GM18861 (cell line): Measurements from ENCODE around the gene TLE5.
A peak's percentile ranks its signal among the peaks of the same experiment; 100 is the strongest.
"Not testable (repeated sequence)": the region's sequence is repeated elsewhere in the genome, so short reads cannot be mapped to it uniquely, and the experiment has no call there.

Experiments
- ATAC-seq: cut with Tn5 transposase; IDR thresholded peaks from one replicate; pipeline ENCODE4 v1.9.1; 2021; ENCODE audit not compliant: unreplicated experiment

TLE5 gene

DNA sequence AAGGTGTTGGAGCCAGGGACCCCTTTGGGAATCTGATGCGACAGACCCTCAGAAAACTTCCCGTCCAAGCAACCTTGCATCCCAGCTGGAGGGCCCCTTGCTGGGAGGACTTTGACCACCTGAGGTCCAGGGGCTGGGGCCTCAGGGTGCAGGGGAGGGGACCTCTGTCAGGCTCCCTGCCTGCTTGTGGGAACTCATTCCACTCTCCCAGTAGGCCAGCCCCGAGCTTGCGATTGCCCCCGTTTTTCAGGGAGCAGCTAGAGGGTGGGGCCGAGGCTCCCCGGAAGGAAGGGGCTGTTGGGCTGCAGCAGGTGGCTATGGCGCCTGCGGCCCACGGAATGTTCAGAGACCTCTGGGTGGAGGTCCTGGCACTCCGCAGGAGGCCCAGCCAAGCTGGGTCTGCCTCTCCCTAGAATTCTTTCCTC, 34.6 kb upstream of the TLE5 start:
- ATAC-seq: no peak

DNA sequence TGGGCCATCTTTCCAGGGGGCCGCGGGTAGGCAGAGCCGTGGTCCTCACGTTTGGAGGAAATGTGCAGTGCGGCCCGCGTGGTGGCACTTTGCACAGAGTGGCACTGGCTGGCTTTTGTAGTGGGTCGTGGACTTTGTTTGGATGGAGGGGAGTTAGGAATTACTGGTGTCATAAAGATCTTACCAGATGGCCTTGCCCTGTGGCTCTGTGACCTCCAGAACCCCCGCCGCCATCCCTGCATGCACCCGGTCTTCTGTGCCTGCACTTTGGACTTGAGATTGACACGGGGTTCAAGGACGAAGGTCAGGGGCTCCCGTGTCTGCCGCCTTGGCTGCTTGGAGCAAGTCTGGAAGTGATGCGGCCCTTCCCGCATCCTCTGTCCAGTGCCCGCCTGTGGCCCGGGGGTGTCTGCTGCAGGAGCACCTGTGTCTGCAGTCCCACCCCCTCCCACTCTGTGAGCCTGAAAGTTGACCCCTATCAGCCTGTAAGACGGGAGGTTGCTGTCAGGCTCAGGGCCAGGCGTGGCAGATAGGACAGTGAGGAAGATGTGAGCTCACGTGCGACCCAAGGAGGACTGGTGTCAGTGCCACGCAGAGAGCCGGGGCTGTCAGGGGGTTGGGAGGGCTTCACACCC, 34.1 kb upstream of the TLE5 start:
- ATAC-seq: no peak

DNA sequence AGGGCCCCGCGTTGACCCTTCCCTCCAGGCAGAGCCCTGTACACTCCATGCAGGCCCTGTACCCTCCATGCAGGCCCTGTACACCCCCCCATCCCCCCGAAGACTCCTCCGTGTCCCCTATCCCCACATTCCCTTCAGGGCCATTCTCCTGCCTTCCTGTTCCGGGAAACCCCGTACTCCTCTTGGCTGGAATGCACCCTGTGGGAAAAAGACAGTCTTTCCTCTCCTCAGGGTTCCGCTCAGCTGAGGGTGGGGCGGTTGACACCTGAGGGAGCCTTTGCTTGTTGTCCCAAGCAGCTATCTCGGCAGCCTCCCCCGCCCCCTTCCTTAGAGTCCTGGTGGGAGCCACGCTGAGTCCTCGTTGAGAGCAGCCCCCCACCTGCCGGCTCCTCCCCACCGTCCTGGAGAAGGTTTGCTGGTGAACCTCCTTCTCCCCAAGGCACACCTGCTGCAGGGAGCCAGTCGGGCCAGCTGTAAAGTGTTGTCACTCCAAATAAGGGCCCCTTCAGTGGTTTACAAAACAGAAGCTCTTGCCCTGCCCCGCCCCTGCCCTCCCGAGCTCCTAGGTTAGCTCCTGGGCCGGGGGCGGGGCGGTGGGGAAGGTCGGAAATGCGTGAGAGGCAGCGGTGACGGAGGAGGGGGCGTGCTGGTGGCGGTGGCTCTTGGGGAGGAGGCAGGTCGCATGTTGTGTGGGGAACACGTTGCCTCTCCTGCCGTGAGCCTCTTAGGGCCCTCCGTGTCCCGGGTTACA, 33.3 kb upstream of the TLE5 start:
- no peak for ATAC-seq

DNA sequence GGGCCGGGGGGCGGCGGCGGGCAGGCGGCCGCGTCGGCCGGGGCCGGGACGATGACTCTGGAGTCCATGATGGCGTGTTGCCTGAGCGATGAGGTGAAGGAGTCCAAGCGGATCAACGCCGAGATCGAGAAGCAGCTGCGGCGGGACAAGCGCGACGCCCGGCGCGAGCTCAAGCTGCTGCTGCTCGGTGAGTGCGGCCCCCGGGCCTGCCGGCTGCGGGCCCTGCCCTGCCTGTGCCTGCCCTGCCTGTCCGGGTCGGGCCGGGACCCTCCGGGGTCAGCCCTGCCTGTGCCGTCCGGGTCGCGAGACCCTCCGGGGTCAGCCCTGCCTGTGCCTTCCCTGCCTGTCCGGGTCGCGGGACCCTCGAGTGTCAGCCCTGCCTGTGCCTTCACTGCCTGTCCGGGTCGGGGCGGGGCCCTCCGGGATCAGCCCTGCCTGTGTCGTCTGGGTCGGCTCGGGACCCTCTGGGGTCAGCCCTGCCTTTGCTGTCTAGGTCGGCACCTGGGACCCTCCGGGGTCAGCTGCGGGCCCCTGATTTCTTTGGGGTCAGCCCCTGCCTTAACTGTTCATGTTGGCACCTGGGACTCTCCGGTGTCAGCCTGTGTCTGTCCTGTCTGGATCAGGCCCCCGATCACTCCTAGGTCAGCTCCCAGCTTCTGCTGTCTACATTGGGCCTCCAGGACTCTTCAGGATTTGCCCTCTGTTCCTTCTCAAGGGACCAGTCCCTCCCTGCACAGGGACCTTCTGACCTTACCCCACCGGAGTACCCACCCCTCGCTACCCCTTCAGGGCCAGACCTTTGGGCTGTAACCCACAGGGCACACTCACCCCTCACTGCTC, 32.5 kb upstream of the TLE5 start:
- no peak for ATAC-seq

DNA sequence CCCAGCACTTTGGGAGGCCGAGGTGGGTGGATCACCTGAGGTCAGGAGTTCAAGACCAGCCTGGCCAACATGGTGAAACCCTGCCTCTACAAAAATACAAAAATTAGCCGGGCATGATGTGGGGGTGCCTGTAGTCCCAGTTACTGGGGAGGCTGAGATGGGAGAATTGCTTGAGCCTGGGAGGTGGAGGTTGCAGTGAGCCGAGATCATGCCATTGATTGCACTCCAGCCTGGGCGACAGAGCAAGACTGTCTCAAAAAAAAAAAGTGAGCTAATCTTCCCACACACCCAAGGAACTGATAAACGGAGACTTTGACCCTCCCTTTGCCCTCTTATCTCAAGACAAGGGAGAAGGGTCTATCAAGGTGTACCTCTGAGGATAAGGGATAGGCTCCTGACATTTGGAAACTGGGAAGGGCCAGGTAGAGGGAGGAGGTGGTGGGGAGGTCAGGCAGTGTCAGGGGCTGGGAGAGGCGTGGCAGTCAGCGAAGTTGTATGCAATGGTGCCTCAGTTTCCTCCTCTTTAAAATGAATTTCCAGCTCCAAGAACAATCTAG, 27.1 kb upstream of the TLE5 start:
- ATAC-seq: not testable (repeated sequence)

DNA sequence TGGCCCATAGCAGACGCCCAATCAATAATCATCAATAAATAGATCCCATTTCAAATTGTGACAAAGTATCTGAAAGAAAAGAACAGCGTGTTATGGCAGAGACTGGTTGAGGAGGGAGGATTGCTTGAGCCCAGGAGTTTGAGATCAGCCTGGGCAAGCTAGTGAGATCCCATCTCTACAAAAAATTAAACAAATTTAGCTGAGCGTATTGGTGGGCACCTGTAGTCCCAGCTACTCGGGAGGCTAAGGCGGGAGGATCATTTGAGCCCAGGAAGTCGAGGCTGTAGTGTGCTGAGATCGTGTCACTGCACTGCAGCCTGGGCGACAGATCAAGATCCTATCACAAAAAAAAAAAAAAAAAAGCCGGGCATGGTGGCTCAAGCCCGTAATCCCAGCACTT, 25.5 kb upstream of the TLE5 start:
- ATAC-seq: no peak

DNA sequence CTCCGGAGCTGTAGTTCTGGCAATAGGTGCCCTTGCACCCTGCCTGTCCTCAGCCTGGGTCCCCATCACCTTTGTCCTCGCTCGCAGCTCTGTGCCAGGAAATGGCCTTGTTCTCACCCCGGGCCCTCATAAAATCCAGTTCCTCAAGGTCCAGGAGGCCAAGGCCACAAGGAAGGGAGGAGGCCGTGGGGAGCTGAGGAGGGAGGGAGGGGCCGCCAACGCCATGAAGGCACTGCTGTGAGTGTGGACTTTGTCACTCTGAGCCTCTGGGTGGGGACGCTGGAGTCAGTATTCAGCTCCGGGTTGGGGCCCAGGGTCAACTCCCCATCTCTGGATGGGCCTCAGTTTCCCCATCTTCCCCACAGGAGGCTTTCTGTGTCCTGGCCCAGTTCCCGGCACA, 22.6 kb upstream of the TLE5 start:
- no peak for ATAC-seq

DNA sequence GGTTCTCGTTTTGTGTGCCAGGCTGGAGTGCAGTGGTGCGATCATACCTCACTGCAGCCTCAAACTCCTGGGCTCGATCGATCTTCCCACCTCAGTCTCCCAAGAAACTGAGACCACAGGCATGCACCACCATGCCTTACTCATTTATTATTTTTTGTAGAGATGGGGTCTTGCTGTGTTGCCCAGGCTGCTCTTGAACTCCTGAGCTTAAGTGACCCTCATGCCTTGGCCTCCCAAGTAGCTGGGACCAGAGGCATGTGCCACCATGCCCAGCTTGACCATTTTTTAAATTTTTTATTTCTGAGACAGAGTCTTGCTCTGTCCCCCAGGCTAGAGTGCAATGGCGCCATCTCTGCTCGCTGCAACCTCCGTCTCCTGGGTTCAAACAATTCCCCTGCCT, 21.7 kb upstream of the TLE5 start:
- ATAC-seq: no peak

DNA sequence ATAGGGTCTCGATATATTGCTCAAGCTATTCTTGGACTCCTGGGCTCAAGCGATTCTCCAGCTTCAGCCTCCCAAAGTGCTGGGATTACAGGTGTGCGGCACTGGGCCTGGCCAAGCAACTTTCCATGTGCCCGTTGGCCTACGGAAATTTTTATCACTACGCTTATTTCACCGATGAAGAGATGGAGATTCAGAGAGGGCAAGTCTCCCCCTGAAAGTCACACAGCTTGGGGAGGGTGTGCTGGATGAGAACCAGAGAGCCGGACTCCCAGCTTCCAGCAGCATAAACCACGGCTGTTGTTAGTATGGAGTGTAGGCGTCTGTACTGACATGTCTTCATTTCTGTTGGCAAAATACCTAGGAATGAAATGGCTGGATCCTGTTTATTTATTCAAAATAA, 20.0 kb upstream of the TLE5 start:
- ATAC-seq: no peak

DNA sequence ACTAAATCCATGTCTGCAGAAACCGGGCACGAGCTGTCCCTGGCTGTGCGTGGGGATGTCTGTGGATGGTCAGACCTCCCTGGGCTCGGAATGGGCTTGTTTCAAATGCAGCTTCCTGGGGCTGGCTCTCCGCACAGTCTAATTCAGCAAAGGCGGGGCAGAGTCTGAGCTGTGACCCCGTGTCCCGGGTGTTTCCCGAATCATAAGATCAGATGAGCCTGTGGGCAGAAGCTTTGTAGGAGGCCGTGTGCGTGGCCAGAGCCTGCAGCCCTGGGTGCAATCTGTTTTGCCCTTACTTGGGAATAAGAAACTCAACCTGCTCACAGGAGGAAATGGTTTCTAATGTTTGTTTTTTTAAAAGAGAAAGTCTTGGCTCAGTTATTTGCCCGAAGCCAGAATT, 18.0 kb upstream of the TLE5 start:
- no peak for ATAC-seq

DNA sequence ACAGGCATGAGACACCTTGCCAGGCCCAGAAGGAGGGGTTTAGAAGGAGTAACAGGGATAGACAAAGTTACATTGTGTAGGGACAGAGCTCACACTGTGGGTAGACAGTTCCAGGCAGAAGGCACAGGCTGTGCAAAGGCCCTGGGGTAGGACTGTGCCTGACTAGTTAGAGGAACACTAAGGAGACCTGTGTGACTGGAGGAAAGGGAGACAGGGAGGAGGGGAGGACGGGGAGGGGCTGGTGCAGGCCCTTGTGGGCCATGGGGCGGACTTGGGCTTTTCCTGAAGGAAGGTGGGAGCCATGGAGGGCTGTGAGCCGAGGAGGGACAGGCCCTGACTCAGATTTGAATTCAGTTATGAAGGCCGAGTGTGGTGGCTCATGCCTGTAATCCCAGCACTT, 17.3 kb upstream of the TLE5 start:
- no peak for ATAC-seq

DNA sequence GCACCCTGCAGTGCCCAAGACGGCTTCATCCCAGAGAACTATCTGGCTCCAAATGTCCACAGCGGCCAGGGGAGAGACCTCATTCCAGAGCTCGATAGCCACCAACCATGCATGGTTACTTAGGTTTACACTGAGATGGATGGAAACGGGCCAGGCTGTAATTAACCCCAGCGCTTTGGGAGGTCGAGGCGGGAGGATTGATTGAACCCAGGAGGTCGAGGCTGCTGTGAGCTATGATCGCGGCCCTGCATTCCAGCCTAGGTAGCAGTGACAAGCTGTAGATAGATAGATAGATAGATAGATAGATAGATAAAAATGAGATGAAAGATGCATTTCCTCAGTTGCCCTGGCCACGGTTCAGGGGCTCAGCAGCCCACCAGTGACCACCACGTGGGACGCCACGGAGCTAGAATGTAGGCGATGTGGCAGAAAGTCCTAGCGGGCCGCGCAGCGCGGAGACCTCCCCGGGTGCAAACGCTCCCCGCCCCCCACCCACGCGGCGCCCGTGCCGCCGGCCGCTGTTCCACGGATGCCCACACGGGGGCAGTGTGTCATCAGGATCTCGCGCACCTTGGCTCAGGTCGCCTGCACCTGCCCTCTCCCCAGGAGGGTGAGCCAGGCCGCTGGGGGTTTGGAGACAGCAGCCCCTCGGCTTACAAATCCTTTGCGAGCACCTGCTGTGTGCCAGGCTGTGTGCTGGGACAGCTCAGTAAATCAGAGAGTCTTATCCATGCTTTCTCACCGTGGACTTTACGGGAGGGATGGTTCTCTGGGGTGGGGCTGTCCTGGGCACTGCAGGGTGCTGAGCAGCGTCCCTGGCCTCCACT, 13.5 kb upstream of the TLE5 start:
- no peak for ATAC-seq

DNA sequence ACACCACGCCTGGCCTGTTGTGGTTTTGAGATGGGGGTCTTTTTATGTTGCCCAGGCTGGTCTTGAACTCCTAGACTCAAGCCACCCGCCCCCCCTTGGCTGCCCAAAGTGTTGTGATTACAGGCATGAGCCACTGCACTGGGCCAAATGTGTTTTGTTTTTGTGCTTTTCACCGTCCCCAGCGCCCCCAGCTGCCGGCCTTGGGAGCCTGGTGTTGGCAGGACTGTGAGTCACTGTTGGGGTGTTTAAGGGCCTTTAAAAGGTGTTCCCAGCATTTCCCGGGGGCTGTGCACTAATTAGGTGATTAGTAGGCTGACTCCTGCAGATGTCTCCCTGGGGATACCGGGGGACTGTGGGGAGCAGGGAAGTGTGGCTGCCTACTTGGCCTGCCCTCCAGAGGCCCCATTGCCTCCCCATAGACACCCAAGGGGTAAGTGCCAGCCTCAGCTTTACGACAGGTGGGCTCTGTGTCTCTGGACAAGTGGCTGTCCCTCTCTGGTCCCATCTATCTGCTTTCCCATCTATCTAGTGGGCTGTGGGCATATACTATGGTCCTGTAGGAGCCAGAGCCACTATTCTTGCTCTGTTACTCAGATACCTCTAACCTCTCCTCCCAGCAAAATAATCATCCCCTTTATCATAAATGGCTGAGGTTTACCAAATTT, 11.8 kb upstream of the TLE5 start:
- no peak for ATAC-seq

DNA sequence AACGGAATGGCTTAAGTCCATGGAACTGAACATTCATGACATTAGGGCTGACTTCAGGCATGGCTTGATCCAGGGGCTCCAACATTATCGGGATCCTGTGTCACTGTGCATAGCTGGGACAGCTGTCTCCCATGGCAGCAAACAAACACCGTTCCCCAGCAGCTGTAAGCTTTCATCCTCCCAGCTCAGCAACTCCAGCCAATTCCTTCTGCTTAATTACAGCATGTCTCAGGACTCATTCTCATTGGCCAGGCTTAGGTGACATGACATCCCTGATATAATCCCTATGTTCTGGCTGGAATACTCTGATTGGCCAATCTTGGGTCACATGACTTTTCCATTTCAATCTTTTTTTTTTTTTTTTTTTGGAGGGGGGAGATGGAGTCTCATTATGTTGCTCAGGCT, 10.9 kb upstream of the TLE5 start:
- ATAC-seq: no peak

DNA sequence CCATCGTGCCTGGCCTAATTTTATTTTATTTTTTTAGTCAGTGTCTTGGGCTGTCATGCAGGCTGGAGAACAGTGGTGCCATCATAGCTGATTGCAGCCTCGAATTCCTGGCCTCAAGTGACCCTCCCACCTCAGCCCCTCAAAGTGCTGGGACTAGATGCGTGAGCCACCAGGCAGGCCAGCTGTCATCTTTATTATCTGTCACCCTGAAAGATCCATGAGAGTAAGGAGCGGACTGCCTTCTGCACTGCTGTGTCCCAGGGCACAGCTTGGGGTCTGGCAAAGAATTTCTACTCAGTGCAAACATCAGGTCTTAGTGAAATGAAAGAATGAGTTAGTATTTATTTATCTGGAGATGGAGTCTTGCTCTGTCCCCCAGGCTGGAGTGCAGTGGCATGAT, 9.5 kb upstream of the TLE5 start:
- ATAC-seq: no peak

DNA sequence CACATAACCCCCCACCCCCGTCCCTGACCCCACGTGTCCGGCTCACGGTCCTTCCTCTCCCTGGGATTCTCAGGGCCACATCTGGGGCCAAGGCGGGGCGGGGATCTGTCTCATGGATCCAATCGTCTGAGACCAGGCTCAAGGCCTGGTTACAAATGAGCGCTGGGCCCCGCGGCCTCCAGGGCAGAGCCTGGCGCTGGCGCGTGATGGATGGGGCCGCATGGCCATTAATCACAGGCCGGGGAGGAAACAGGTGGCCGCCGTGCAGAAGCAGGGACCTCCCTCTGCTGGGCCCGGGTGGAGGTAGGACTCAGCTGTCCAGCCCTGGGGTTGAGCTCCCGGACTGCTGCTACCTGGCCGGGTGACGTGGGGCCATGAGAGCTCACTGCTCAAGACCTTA, 5.8 kb upstream of the TLE5 start:
- no peak for ATAC-seq

DNA sequence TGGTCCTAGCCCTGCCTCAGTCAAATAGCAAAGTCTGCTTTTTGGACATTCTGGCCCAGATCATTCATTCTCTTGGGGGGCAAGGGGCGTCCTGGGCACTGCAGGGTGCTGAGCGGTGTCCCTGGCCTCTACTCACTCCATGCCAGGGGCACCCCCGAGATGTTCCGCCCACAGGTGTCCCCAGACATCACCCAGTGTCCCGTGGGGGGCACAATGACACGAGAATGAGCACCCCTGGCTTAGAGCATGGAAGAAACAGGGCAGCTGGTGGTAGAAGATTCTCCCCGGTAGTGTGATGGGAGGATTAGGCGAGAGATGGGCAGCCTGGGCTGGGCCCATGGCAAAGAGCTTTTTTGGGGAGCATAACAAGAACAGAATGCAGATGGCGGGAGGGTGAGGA, 5.3 kb upstream of the TLE5 start:
- ATAC-seq: no peak

DNA sequence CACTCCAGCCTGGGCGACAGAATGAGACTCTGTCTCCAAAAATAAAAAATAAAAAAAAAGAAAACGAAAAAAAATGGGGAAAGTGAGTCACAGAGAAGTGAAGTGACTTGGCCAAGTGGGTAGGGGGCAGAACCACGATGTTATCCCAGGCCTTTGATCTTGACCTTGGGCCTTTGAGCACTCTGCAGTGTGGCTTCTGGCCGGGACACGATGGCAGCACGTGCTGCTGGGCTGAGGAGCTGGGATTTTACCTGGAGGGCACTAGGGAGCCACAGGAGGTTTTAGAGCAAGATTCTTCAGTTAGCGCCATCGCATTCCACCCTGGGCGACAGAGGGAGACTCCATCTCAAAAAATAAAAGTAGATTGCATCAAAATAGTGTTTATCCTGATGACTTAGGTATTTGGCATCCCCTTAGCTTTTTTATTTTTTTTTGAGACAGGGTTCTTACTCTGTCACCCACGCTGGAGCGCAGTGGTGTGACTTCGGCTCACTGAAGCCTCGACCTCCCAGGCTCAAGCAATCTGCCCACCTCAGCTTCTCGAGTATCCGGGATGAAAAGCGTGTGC, 4.3 kb upstream of the TLE5 start:
- no peak for ATAC-seq

DNA sequence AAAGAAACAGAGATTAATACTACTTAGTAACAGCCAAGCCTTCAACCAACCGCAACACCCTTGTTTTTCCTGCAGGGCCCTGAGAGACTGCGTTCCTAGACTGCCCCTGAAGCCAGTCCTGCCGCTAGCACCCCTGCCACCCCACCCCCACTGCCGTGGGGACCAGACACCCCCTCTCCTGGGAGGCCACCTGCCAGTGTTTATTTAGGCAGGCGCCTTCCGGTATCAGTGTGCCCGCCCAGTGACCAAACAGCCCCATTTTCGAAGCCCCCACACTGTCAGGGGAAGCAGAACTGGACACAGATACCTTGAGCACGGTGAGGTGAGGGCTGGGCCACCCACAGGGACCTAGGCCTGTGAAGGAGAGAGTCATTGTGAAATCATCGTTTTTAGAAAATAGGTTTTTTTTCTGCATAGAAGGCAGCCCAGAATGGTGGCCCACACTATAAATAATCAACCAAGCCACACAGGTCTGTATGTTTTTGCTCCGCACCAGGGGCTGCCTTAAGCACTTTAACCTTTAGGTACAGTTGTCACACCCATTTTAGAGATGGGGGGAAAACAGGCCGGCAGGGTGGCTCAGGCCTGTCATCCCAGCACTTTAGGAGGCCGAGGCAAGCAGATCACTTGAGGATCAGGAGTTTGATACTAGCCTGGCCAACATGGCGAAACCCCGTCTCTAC, 3.5 kb upstream of the TLE5 start:
- ATAC-seq: peak; percentile 60

DNA sequence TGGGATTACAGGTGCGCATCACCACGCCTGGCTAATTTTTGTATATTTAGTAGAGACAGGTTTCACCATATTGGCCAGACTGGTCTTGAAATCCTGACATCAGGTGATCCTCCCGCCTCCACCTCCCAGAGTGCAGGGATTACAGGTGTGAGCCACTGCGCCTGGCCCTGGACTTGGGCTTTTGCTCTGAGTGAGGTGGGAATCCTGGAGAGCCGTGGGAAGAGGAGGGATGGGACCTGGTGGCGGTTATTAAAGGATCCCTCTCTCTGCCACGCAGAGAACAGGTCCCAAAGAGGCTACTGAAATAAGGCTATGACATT, 1.7 kb upstream of the TLE5 start:
- ATAC-seq: no peak
